Measurements from ENCODE around the gene TAF5L.
"Not testable (repeated sequence)": the region's sequence is repeated elsewhere in the genome, so short reads cannot be mapped to it uniquely, and the experiment has no call there.

TAF5L gene

DNA sequence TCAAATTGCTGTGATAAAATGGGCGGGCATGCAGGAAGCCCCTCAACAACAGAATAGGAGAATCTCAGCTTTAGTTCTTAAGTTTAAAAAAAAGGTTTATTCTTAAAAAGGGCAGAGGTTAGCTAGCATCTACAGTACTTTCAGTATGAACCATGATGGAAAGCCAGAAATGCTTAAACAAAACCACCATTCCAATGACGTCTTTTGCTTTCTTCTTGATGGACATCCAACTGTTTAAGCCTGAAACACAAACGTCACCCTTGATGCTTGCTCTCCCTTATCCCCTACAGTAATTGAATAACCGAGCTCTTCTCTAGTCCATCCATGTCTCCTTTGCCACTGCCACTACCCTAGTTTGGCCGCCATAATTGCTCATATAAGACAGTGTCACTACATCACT, 25.7 kb downstream of the TAF5L start:
- no peak for DNase-seq

- no peak for DNase-seq
These were observed 26.5 kb downstream of the TAF5L start for GRCh38 chr1:229599218-229599954.

DNA sequence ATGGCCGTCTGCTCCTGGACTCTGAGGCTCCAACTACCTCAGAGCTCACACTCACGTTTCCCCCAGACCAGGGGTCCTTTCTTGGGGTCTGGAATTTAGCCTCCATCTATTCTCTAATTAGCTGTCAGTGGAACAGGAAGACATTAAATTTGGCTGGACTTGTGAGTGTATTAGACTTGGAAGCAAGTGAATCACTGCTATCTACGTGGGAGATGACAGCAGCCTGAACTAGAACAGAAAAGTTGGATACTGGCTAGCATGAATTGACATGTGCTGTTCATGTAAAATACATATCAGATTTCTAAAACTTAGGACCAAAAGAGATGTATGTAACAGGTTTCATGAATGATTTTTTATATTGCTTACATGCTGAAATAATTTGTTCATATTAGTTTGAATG, 28.0 kb downstream of the TAF5L start:
- no peak for DNase-seq

- DNase-seq, result peak; percentile 8
These were observed 28.8 kb downstream of the TAF5L start for GRCh38 chr1:229596925-229597699.

- DNase-seq, result not testable (repeated sequence)
These were observed 30.0 kb downstream of the TAF5L start for GRCh38 chr1:229595876-229596275.

GRCh38 chr1:229594227-229595008, 31.5 kb downstream of the TAF5L start:
- no peak for DNase-seq

- no peak for DNase-seq
These were observed 32.1 kb downstream of the TAF5L start for GRCh38 chr1:229593800-229594199.

- no peak for DNase-seq
These were observed 35.8 kb downstream of the TAF5L start for GRCh38 chr1:229590119-229590518.

DNA sequence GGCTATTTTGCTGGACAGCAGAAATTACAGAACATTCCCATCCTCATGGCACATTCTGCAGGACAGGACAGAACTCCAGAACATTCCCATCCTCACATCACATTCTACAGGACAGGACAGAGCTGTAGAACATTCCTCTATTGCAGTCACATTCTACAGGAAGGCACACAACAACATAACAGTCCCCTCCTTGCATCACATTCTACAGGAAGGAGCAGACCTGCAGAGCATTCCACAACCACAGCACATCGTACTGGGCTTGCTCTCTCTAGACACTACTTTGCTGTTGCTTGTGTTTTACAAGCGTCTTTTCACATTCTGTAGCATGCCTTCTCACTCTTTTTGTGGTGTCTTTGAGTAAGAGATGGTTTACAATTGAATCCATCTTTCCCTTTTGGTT, 40.6 kb downstream of the TAF5L start:
- no peak for DNase-seq

- DNase-seq, result no peak
These were observed 43.2 kb downstream of the TAF5L start for GRCh38 chr1:229582715-229583114.

DNA sequence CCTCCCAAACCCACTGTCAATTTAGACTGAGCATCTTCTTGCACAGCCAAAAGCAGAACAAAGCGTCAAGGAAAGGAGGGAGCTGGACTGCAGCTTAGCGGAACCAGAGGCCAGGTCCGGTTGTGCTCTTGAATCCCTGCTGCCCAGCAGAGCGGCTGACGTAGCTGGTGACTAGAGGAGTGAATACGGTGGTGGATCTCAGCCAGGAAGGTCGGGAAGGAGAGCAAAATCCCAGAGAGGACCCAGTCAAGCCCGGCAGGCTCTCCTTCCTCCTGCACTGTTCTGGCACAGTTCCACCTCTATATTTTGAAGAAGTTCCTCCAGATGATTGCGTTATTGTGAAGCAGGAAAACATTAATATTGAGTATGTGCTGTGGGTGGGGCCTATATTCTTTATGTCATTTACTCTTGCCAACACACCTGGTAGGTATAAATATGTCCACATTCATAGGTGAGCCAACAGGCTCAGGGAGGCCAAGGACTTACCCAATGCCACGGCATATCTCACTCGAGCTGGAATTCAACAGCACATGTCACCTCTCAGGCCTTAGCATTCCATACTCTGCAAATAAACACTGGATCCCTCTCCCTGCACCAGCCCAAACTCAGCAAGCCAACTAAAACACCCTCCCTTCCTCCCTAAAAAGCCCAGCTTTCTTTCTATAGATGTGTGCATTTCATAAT, 43.8 kb downstream of the TAF5L start:
- DNase-seq, result peak; percentile 41

GRCh38 chr1:229581485-229581884, 44.4 kb downstream of the TAF5L start:
- DNase-seq, result no peak

DNA sequence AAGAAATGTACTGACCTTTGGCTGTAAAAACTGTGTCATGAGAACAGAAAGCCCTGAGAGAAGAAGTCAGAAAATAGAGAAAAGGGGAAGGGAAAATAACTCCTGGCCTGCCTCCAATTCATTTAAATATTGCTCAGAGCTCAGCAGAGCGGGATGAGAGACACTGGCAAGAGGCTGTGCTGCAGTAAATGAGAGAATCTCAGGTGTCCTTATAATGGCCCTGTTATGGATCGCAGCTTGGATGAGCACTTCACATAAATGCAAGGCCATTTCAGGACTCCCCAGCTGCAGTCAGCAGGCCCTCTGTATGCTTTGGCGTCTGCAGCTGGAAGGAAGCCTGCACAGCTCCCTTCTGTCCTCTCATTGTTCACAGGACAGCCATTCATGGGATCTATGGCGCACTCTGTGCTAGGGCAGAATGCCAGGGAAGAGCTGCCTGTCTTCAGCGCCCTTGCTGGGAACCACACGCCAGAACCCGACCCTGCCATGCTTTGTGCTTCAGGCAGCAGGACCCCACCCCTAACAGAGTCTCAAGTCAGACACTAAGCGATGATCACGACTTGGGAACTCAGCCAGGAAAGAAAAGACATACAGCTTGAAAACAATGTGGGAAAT, 46.8 kb downstream of the TAF5L start:
- peak; percentile 78 for DNase-seq

- DNase-seq, result no peak
These were observed 47.5 kb downstream of the TAF5L start for GRCh38 chr1:229578168-229579058.

DNA sequence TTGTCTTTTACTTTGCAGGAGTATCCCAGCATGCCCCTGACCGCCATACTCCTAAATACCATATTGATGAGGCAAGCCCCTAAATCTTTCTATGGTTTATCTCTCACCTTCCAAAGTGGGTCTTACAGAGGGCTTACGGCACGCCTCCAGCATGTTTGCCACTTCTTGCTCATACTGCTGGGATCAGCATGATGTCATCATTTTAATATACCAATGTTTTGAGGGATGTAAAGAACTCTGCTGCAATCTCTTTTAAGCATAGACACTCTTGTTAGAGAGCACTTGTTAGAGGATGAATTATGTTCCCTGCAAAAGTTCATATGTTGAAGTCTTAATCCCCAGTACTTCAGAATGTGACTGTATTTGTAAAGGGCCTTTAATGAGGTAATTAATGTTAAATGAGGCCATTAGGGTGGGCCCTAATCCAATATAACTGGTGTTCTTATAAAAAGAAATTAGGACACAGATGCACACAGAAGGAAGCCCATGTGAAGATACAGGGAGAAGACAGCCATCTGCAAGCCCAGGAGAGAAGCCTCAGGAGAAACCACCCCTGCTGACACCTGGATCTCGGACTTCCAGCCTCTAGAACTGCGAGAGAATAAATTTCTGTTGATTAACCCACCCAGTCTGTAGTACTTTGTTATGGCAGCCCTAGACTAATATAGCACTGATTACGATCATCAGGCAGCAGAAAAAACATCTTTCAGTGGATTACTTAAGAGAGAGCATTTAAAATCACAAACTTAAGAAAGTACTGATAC, 51.1 kb downstream of the TAF5L start:
- DNase-seq, result no peak

DNA sequence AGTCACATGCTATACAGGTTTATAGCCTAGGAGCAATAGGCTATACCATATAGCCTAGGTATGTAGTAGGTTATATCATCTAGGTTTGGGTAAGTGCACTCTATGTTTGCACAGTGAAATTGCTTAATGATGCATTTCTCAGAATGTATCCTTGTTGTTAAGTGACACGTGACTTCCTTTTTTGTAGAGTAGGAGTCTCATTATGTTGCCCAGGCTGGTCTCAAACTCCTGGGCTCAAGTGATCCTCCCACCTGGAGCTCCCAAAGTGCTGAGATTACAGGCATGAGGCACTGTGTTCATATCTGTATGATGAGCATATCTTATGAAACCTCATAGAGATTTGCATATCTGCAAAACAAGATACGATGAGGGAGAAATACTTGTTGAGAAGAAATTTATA, 53.6 kb downstream of the TAF5L start:
- DNase-seq, result peak; percentile 57

GRCh38 chr1:229570891-229571516, 54.9 kb downstream of the TAF5L start:
- no peak for DNase-seq

DNA sequence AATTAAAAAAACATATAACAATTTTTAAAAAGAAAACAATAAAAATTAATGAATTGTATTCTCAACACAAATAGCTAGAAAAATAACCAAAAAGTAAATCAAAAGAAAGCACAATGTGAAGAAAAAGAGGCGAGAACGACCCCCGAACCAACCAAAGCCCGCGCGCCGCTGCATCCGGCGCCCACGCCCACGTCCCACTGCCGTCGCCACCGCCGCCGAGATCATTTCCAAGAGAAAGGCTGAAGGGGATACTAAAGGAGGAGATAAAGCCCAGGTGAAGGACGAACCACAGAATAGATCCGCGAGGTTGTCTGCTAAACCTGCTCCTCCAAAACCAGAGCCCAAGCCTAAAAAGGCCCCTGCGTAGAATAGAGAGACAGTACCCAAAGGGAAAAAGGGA, 55.6 kb downstream of the TAF5L start:
- DNase-seq, result no peak

DNA sequence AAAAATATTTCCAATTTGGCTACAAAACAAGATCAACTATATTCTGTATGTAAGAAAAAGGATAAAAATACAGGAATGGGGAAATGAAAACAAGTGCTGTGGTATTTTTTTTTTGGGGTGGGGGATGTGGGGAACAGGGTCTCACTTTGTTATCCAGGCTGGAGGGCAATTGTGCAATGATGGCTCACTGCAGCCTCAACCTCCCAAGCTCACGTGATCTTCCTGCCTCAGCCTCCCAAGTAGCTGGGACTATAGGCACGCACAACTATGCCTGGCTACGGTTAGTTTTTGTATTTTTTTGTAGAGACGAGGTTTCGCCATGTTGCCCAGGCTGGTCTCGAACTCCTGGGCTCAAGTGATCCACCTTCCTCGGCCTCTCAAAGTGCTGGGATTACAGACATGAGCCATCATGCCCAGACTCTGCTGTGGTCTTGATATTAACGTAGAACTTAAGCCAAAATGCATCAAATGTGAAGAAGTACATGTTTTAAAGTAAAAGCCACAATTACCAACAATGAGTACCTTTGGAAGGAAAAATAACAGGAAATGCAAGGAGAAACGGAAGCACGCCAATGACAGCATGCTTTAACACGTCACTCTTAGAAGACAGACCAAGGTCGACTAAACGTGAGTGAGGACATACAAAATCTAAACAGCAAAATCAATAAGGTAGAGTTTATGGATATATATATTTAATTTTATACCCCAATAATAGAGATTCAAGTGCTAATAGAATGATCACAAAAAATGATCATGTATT, 58.6 kb downstream of the TAF5L start:
- peak; percentile 32 for DNase-seq

All from inflammatory macrophage treated with lipopolysaccharide for 4 hours (primary cell).